K562 (cell line): Measurements from ENCODE around the gene TANK. TPM values are rescaled to one million over a fixed set of nuclear protein-coding genes. Genes with fewer than 3 reads are reported as not detected.

Experiments
- ESRRA ChIP-seq: fragments of 450-650 bp; IDR thresholded peaks from 2 replicates; pipeline ENCODE4 v1.6.1; 2014; ENCODE audit warnings: low read depth, mild to moderate bottlenecking, moderate library complexity, borderline replicate concordance
- HMGN3 ChIP-seq: IDR thresholded peaks from 2 replicates; pipeline ENCODE4 v1.6.1; 2011; ENCODE audit warnings: borderline replicate concordance, low read depth, mild to moderate bottlenecking, mixed read lengths, low read length; ENCODE audit not compliant: insufficient read length; ENCODE audit errors: extremely low read depth
- MAZ ChIP-seq, 2 experiments: fragments of 450-650 bp in 1 of 2; sonication (generic) in 1 of 2; formaldehyde crosslinking; IDR thresholded peaks in 1 of 2; conservative IDR thresholded peaks in 1 of 2; 2 replicates each; pipeline versions ENCODE4 v1.4.0 to v1.5.0; 2020; ENCODE audit warnings: mild to moderate bottlenecking in 1 of 2, missing genetic modification reagents in 1 of 2
- NONO ChIP-seq, 2 experiments: fragments of 200-400 bp in 1 of 2; fragments of 450-650 bp in 1 of 2; formaldehyde crosslinking in 1 of 2; IDR thresholded peaks; 2 replicates each; pipeline ENCODE4 v1.6.1; 2017; ENCODE audit warnings: low read depth in 2 of 2, mild to moderate bottlenecking in 2 of 2, moderate library complexity in 2 of 2, low read length in 1 of 2
- ZNF134 ChIP-seq: fragments of 250-450 bp; sonication (Bioruptor Pico); conservative IDR thresholded peaks from 2 replicates; pipeline ENCODE4 v1.4.0; 2020
- polyA plus RNA-seq, 8 experiments: library from polyadenylated mRNA; depleted of rRNA in 4 of 8; stranded (reverse) in 5 of 8; unstranded in 3 of 8; fragments of >200 nt; fragmentation: Nextera tagmentation in 2 of 8; fragmentation: Illumina TruSeq in 1 of 8; extraction: Ambion mirVana in 2 of 8; extraction: Trizol in 1 of 8; gene quantifications; 2 replicates each; pipeline versions ENCODE4 v1.2.1 to v1.2.3, GENCODE V29; 2011 to 2014; ENCODE audit warnings: inconsistent platforms in 1 of 8, missing spikeins in 1 of 8
- total RNA-seq, 7 experiments: library from RNA; depleted of rRNA in 6 of 7; stranded (reverse); fragments of >200 nt in 6 of 7; fragmentation: Illumina TruSeq in 2 of 7; extraction: Trizol in 2 of 7; gene quantifications; 2 replicates each; pipeline versions ENCODE4 v1.2.1 to v1.2.3, GENCODE V29; 2011 to 2021; ENCODE audit warnings: low replicate concordance in 1 of 7
- TF ChIP-seq, protein P1 (sequence below), 2 experiments: fragments of 450-650 bp; formaldehyde crosslinking in 1 of 2; IDR thresholded peaks; 2 replicates each; pipeline versions ENCODE4 v1.4.0 to v1.6.1; 2014 to 2020; ENCODE audit warnings: mild to moderate bottlenecking in 2 of 2, borderline replicate concordance in 1 of 2, low read depth in 1 of 2

TANK gene
- total and polyA plus RNA-seq, 9 of the 15 experiments (the other 6 are each of a cell fraction or from before 2014, with no cell fraction given) = 43.0 to 91.5 (median 54.4) TPM

DNA sequence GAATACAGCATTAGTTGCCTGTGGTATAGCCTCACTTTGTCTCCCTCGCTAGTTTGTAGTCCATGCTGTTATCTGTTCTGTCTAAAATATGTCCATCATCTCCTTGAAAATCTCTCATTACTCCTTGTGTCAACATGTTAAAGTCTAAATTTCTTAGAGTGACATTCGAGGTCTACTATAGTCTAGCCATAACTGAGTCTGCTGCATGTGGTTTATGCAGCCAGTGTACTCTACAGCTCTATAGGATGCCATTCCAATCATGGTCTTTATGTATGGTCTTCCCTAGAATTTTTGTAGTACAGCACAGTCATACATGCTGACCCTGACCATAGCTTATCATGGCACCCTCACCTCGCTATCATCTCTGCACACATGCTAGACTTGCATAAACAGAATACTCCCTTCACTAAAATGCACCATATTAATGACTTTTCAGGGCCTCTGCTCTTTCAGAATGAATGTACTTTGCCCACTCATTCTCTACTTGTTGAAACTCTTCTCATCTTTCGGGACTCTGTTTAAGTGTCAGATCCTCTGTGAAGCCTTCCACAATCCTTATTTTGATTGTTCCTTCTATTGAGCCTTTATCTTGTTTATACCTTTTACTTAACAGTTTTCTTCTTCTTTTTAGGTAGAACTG, 12.8 kb downstream of the TANK start (continued):
- TF ChIP-seq, protein P1, sequence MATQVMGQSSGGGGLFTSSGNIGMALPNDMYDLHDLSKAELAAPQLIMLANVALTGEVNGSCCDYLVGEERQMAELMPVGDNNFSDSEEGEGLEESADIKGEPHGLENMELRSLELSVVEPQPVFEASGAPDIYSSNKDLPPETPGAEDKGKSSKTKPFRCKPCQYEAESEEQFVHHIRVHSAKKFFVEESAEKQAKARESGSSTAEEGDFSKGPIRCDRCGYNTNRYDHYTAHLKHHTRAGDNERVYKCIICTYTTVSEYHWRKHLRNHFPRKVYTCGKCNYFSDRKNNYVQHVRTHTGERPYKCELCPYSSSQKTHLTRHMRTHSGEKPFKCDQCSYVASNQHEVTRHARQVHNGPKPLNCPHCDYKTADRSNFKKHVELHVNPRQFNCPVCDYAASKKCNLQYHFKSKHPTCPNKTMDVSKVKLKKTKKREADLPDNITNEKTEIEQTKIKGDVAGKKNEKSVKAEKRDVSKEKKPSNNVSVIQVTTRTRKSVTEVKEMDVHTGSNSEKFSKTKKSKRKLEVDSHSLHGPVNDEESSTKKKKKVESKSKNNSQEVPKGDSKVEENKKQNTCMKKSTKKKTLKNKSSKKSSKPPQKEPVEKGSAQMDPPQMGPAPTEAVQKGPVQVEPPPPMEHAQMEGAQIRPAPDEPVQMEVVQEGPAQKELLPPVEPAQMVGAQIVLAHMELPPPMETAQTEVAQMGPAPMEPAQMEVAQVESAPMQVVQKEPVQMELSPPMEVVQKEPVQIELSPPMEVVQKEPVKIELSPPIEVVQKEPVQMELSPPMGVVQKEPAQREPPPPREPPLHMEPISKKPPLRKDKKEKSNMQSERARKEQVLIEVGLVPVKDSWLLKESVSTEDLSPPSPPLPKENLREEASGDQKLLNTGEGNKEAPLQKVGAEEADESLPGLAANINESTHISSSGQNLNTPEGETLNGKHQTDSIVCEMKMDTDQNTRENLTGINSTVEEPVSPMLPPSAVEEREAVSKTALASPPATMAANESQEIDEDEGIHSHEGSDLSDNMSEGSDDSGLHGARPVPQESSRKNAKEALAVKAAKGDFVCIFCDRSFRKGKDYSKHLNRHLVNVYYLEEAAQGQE (IDR thresholded peaks at IDR 0.05; ENCODE audit: borderline replicate concordance) = 0 out of 2 replicates have a peak, but pooled peaks have one; percentile 16
- TF ChIP-seq, protein P1 (CRISPR knock-in tag; IDR thresholded peaks at IDR 0.05; ENCODE audit: low read depth) = no peak
- peak in 1 of 2 experiments; percentile 81; a peak in 2 of 4 replicates for TF ChIP-seq NONO (IDR thresholded peaks at IDR 0.05; ENCODE audit: low read depth in 2 of 2, low read length in 1 of 2)
- no peak for TF ChIP-seq ESRRA
- TF ChIP-seq MAZ (CRISPR knock-in tag; conservative IDR thresholded peaks at IDR 0.05 in 1 of 2, IDR thresholded peaks at IDR 0.05 in 1 of 2) = 0 out of 4 replicates have a peak, but pooled peaks of 1 of the 2 experiments have one; percentile 14
- TF ChIP-seq ZNF134 (CRISPR knock-in tag) = no peak
- TF ChIP-seq HMGN3 = peak; percentile 89
